GM06990 (cell line): ENCODE data around the gene SNRNP48.

Source experiments
- DNase-seq: peaks from one replicate; pipeline ENCODE4 v3.0.0-alpha.2; 2011; ENCODE audit not compliant: insufficient read length; ENCODE audit errors: extremely low read depth
- H3K27me3 ChIP-seq: replicated peaks from 2 replicates; pipeline ENCODE4 v1.6.0; 2011; ENCODE audit warnings: low read length; ENCODE audit not compliant: control insufficient read depth, insufficient read depth
- H3K36me3 ChIP-seq: 2 replicates; pipeline ENCODE4 v1.5.1; 2011; ENCODE audit warnings: low read length; ENCODE audit not compliant: control insufficient read depth, insufficient read depth
- H3K4me3 ChIP-seq: replicated peaks from 2 replicates; pipeline ENCODE4 v1.5.1; 2011; ENCODE audit warnings: low read depth, mild to moderate bottlenecking, control low read depth, low read length
- CTCF ChIP-seq: IDR thresholded peaks from 2 replicates; pipeline ENCODE4 v1.5.1; 2011; ENCODE audit warnings: low read length, control low read depth, mild to moderate bottlenecking, inconsistent platforms; ENCODE audit not compliant: insufficient read depth, poor library complexity, severe bottlenecking

SNRNP48 gene

DNA sequence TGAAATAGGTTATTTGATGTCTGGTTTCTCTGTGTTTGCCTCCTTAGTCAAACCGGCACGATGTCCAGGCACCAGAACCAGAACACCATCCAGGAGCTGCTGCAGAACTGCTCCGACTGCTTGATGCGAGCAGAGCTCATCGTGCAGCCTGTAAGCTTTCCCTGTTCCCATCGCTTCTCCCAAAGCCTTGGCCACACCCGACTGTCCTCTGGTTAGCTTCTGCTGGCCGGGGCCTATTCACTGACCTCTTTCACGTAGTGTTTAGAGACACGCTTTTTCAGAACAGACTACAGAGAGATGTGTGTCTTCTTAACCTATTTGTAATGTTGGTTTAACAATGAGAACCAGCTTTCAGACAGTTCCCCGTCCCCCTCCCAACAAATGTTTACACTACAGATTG is 34.3 kb upstream of the SNRNP48 start:
- no peak for TF ChIP-seq CTCF
- DNase-seq = no peak
- Histone ChIP-seq H3K36me3 (no peaks in the 10 kb centered on the region), H3K27me3 (no peaks in the 10 kb centered on the region; the same call in 1 of the 2 replicates), H3K4me3 (no peak overlapping the region)

GRCh38 chr6:7556394-7557106 is 33.4 kb upstream of the SNRNP48 start:
- Histone ChIP-seq H3K36me3 (no peaks in the 10 kb centered on the region), H3K4me3 (no peak overlapping the region), H3K27me3 (no peaks in the 10 kb centered on the region; the same call in 1 of the 2 replicates)
- DNase-seq = no peak
- no peak for TF ChIP-seq CTCF

DNA sequence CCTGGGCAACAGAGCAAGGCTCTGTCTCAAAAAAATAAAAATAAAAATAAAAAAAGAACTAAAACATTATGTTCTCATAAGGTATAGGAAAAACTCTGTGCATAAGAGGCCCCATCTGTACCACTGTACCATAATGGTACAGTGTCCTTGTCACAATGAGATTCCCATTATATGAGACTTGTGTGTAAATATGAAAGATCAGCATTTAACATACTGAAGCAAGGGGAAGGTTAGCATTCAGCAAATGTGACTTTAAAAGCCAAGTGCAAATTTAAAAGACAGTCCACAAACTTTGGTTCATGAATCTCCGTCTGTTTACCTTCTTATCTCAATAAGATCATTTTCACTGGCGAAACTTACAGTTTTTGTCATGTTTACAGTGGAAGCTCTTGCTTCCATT is 32.3 kb upstream of the SNRNP48 start:
- no peak overlapping the region for H3K4me3 ChIP-seq
- no peak for DNase-seq
- H3K36me3 ChIP-seq = no peaks in the 10 kb centered on the region
- no peaks in the 10 kb centered on the region; the same call in 1 of the 2 replicates for H3K27me3 ChIP-seq
- no peak for TF ChIP-seq CTCF

GRCh38 chr6:7558781-7559180 is 31.2 kb upstream of the SNRNP48 start:
- TF ChIP-seq CTCF = no peak
- no peak for DNase-seq
- Histone ChIP-seq H3K27me3 (no peaks in the 10 kb centered on the region; the same call in 1 of the 2 replicates), H3K36me3 (no peaks in the 10 kb centered on the region), H3K4me3 (no peak overlapping the region)

GRCh38 chr6:7559196-7559595 is 30.8 kb upstream of the SNRNP48 start:
- no peaks in the 10 kb centered on the region; the same call in 1 of the 2 replicates for H3K27me3 ChIP-seq

More at GRCh38 chr6:7559196-7559595, 30.8 kb upstream of the SNRNP48 start:
- Histone ChIP-seq H3K36me3 (no peaks in the 10 kb centered on the region), H3K4me3 (no peak overlapping the region)
- no peak for TF ChIP-seq CTCF
- DNase-seq = no peak
